SU-DHL-6 (cell line): ENCODE data around the gene ARFGAP3.

Source experiments
- H2AFZ ChIP-seq: fragments of 200-600 bp; sonication (generic); 2 replicates; pipeline ENCODE4 v1.6.1; 2014; ENCODE audit warnings: low read depth, mild to moderate bottlenecking, moderate library complexity, mixed read lengths, antibody characterized with exemption, low read length; ENCODE audit not compliant: severe bottlenecking
- H3F3A ChIP-seq: fragments of 200-600 bp; shearing (Covaris generic); 2 replicates; pipeline ENCODE4 v1.6.0; 2016; ENCODE audit warnings: antibody characterized with exemption, mild to moderate bottlenecking; ENCODE audit not compliant: insufficient read depth
- H3K27ac ChIP-seq: fragments of 200-600 bp; sonication (generic); 2 replicates; pipeline ENCODE4 v1.5.1; 2016; ENCODE audit warnings: low read depth, mild to moderate bottlenecking, low read length, moderate library complexity, mixed read lengths
- H3K27me3 ChIP-seq: fragments of 200-600 bp; sonication (generic), shearing (Covaris generic); 2 replicates; pipeline ENCODE4 v1.6.0; 2014; ENCODE audit warnings: mild to moderate bottlenecking, low read length
- H3K36me3 ChIP-seq: fragments of 200-600 bp; sonication (generic); 2 replicates; pipeline ENCODE4 v1.6.1; 2014; ENCODE audit warnings: mild to moderate bottlenecking, low read length, mixed read lengths
- H3K4me2 ChIP-seq: fragments of 300-600, 200-600 bp; shearing (Covaris generic), sonication (generic); 2 replicates; pipeline ENCODE4 v1.6.0; 2014; ENCODE audit warnings: low read length, low read depth, mild to moderate bottlenecking; ENCODE audit not compliant: poor library complexity, severe bottlenecking
- H3K4me3 ChIP-seq: fragments of 200-600 bp; sonication (generic); 2 replicates; pipeline ENCODE4 v1.5.1; 2014; ENCODE audit warnings: antibody characterized with exemption, low read length, mild to moderate bottlenecking, mixed read lengths; ENCODE audit not compliant: insufficient read depth, poor library complexity, severe bottlenecking
- H3K79me2 ChIP-seq: fragments of 200-600 bp; sonication (generic); 2 replicates; pipeline ENCODE4 v1.6.1; 2014; ENCODE audit warnings: mild to moderate bottlenecking, low read length, moderate library complexity; ENCODE audit not compliant: insufficient read depth
- H3K9ac ChIP-seq: fragments of 200-600 bp; sonication (generic); 2 replicates; pipeline ENCODE4 v1.7.0; 2014; ENCODE audit warnings: mild to moderate bottlenecking, low read length
- H3K9me2 ChIP-seq: fragments of 200-600 bp; sonication (generic); replicated peaks from 2 replicates; pipeline ENCODE4 v1.6.1; 2014; ENCODE audit warnings: low read length; ENCODE audit not compliant: insufficient read depth
- H3K9me3 ChIP-seq: fragments of 200-600 bp; sonication (generic); 2 replicates; pipeline ENCODE4 v1.6.1; 2014; ENCODE audit warnings: low read length, mixed read lengths; ENCODE audit not compliant: insufficient read depth
- H4K20me1 ChIP-seq: fragments of 200-600 bp; sonication (generic); 2 replicates; pipeline ENCODE4 v1.6.1; 2014; ENCODE audit warnings: low read depth, mild to moderate bottlenecking, antibody characterized with exemption, low read length, moderate library complexity, mixed read lengths
- EZH2phosphoT487 ChIP-seq: fragments of 200-600 bp; sonication (generic), shearing (Covaris generic); conservative IDR thresholded peaks from 2 replicates; pipeline ENCODE4 v1.6.1; 2018; ENCODE audit warnings: mild to moderate bottlenecking, antibody characterized with exemption, low read length, moderate library complexity, mixed read lengths
- TF ChIP-seq, protein P1 (sequence below): fragments of 200-600 bp; sonication (generic); IDR thresholded peaks from one replicate; pipeline ENCODE4 v1.5.1; 2017; ENCODE audit warnings: antibody characterized with exemption, mild to moderate bottlenecking, low read length, moderate library complexity; ENCODE audit not compliant: insufficient read depth, poor library complexity, severe bottlenecking

The ARFGAP3 gene

DNA sequence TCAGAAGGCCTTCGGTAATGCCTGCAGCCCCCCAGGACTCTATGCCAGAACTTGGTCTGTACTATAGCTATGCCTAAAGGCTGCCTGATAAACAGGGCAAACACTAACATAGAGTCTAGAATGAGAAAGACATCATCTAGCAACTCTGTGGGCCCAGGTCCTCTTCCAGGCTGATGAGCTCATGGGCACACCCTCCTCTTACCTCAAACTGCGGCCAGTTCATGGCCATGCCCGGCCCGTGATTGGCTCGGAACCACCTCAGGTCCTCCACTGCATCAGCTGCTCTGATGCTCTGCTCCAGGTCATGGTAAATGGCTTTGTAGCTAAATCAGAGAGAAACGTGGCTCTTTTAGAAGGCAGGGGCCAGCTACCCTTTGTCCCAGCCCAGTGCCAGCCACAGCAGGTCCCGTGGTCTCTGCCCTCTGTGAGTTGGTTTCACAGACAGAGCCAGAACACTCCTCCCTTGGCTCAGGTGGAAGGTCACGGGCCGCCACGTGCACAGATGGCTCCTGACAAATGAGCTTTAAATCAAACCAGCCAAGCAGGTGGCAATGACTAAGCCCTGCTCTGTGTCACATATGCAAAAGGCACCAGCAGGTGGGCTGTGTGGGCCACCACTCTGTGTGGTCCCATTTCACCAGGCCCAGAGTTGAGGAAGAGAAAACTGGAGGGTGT, 25.0 kb upstream of the ARFGAP3 start:
- Histone ChIP-seq H3K27me3 (no peaks in the 10 kb centered on the region), H3K4me2 (no peak overlapping the region), H3K9ac (no peak overlapping the region), H4K20me1 (no peaks in the 10 kb centered on the region), H3K27ac (no peak overlapping the region), H3K36me3 (no peaks in the 10 kb centered on the region), H3K79me2 (no peaks in the 10 kb centered on the region), H2AFZ (no peak overlapping the region), H3K4me3 (no peak overlapping the region), H3K9me3 (no peaks in the 10 kb centered on the region), H3F3A (no peaks in the 10 kb centered on the region), H3K9me2 (no peaks in the 10 kb centered on the region)
- no peak for TF ChIP-seq EZH2phosphoT487
- TF ChIP-seq, protein P1, sequence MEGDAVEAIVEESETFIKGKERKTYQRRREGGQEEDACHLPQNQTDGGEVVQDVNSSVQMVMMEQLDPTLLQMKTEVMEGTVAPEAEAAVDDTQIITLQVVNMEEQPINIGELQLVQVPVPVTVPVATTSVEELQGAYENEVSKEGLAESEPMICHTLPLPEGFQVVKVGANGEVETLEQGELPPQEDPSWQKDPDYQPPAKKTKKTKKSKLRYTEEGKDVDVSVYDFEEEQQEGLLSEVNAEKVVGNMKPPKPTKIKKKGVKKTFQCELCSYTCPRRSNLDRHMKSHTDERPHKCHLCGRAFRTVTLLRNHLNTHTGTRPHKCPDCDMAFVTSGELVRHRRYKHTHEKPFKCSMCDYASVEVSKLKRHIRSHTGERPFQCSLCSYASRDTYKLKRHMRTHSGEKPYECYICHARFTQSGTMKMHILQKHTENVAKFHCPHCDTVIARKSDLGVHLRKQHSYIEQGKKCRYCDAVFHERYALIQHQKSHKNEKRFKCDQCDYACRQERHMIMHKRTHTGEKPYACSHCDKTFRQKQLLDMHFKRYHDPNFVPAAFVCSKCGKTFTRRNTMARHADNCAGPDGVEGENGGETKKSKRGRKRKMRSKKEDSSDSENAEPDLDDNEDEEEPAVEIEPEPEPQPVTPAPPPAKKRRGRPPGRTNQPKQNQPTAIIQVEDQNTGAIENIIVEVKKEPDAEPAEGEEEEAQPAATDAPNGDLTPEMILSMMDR, result no peak

DNA sequence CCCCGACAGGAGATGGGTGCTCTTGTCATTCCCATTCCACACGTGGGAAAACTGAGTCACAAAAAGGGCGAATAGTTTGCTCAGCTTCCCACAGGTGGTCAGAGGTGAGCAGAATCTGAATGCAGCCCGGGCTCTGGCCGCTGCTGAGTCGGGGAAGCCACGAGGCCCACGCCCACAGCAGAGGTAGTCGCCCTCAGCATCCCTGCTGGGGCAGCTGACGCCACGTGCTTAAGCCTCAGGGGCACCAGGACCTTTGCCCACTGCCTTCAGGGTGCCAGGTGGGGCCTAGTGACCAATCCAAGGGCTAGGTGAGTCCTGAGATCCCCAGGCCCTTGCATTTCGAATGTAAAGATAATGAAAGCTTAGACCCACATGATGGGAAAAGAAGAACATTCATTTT, 24.2 kb upstream of the ARFGAP3 start:
- H3K36me3 ChIP-seq, result no peaks in the 10 kb centered on the region
- H3F3A ChIP-seq, result no peaks in the 10 kb centered on the region
- H3K4me2 ChIP-seq, result no peak overlapping the region
- no peaks in the 10 kb centered on the region for H3K79me2 ChIP-seq
- H3K9ac ChIP-seq, result no peak overlapping the region
- no peaks in the 10 kb centered on the region for H3K9me2 ChIP-seq
- H3K27me3 ChIP-seq, result no peaks in the 10 kb centered on the region
- no peaks in the 10 kb centered on the region for H4K20me1 ChIP-seq
- H3K4me3 ChIP-seq, result no peak overlapping the region
- TF ChIP-seq EZH2phosphoT487, result no peak
- TF ChIP-seq, protein P1, result no peak
- no peak overlapping the region for H2AFZ ChIP-seq
- H3K9me3 ChIP-seq, result no peaks in the 10 kb centered on the region
- no peak overlapping the region for H3K27ac ChIP-seq

DNA sequence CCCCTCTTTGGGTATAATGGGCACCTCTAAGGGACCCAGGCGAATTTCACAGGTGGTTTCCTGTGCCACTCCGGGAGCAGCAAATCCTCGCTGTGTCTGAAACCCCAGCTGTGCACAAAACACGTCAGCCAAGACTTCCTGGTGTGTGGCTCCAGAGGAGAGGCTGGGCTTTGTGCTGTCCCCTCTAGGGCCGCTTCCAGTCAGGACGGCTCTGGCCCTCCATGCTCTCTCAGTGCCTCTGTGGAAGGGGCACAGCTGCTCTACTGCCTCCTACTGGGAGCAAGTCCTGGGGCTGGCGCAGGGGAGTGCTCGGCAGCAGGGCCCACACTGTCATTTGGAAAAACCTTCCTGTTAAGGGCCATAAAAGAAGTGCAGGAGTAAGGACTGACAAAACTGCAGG, 23.7 kb upstream of the ARFGAP3 start:
- Histone ChIP-seq H3K9me3 (no peaks in the 10 kb centered on the region), H3K27me3 (no peaks in the 10 kb centered on the region), H3K4me2 (no peak overlapping the region), H3K9ac (no peak overlapping the region), H2AFZ (no peak overlapping the region), H3K9me2 (no peaks in the 10 kb centered on the region), H3K36me3 (no peaks in the 10 kb centered on the region), H3K79me2 (no peaks in the 10 kb centered on the region), H3K27ac (no peak overlapping the region), H3K4me3 (no peak overlapping the region), H4K20me1 (no peaks in the 10 kb centered on the region), H3F3A (no peaks in the 10 kb centered on the region)
- TF ChIP-seq, protein P1, result no peak
- TF ChIP-seq EZH2phosphoT487, result no peak
